GM21576 (cell line): ENCODE data around the gene EFEMP2.
"Not testable (repeated sequence)": the region's sequence is repeated elsewhere in the genome, so short reads cannot be mapped to it uniquely, and the experiment has no call there.

Source experiments
- ATAC-seq: cut with Tn5 transposase; IDR thresholded peaks from one replicate; pipeline ENCODE4 v1.9.1; 2021; ENCODE audit warnings: mild to moderate bottlenecking, moderate library complexity; ENCODE audit not compliant: unreplicated experiment

The EFEMP2 gene

DNA sequence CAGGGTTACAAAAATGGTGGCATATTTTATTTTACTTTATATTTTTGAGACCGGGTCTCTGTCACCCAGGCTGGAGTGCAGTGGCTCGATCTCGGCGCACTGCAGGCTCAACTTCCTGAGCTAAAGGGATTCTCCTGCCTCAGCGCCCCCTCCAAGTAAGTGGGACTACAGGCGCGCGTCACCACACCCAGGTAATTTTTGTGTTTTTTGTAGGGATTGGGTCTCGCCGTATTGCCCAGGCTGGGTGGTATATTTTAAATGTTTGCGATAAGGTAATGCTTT is 28.2 kb upstream of the EFEMP2 start:
- ATAC-seq, result no peak

DNA sequence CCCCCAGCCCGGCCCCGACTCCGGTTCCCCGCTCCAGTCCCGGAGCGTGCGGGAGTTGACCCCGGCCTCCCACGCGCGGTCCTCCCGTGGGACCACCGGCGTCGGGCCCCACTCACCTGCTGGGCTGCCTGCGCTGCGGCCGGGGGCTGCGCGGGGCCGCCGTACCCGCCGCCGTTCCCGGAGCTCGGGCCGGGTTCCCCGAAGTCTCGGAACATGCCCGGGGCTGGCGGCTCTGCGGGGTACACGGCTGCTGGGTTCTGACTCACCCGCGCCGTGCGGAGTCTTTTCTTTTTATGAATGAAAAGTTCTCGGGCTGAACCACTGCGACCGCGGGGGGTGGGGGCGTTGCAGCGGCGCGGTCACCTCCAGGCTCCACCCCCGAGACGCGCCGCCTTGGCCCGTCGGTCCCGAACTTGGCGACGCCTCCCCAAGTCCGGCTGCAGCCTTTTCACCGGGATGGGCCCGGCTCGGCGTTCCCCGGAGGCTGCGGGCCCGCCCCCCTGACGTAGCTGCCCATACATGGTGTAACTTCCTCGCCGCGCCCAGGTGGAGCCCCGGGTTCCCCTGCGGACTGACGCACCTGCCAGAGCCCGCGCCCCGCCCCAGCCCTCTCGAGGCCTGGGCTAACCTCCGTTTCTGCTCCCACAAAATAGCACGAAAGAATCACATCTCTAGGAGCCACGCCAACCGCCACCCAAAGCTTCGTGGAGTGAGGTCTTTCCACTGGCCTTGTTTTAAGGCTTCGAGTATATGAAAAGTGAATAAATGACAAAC is 27.7 kb upstream of the EFEMP2 start, which contains the start of gene FOSL1:
Gene FOSL1 (minus strand): TSS at position 264 of the 774 bp plus-strand sequence. CDS start 49 bp downstream, at position 215.
- peak; percentile 75 for ATAC-seq

GRCh38 chr11:65899356-65900124 is 26.9 kb upstream of the EFEMP2 start:
- peak; percentile 5 for ATAC-seq

GRCh38 chr11:65898656-65899355 is 26.2 kb upstream of the EFEMP2 start:
- no peak for ATAC-seq

GRCh38 chr11:65897020-65897471 is 24.4 kb upstream of the EFEMP2 start:
- ATAC-seq, result no peak

DNA sequence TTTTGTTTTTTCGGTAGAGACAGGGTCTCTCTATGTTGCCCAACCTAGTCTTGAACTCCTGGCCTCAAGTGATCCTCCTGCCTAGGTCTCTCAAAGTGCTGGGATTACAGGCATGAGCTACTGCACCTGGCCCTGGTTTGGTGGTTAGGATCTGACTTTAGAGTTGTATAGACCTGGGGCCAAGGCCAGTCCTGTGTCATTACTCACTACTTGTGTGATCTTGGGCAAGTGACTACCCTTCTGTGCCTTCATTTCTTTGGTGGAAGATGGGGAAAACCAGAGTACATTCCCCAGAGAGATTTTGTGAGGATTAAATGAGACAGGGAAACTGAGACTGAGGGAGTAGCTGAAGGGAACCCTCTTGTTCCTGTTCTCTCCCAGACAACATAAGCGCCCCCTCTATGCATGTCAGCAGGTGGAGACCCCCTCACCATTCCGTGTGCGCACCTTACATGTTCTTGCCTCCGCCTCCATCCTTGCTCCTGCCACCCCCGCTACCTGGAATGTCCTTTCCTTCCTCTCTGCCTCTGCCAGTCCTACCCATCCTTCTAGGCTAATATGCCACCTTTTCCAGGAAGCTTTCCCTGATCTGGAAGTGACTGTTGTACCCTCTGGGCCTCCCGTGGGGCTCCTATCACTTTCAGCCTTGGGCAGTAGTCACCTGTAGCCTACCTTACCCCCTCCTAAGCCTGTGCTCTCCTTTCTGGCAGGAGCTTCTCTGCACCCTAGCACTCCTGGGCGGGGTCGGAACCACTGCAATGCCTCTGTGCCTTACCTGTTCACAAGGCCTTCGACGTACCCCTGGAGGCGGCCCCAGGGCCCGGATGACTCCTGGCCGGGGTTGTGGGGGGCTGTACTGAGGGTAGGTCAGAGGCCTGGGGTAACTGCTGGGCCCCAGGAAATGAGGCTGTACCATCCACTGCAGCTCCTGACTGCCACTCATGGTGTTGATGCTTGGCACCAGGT is 23.7 kb upstream of the EFEMP2 start:
- no peak for ATAC-seq

GRCh38 chr11:65895482-65895981 is 22.9 kb upstream of the EFEMP2 start:
- ATAC-seq, result no peak

DNA sequence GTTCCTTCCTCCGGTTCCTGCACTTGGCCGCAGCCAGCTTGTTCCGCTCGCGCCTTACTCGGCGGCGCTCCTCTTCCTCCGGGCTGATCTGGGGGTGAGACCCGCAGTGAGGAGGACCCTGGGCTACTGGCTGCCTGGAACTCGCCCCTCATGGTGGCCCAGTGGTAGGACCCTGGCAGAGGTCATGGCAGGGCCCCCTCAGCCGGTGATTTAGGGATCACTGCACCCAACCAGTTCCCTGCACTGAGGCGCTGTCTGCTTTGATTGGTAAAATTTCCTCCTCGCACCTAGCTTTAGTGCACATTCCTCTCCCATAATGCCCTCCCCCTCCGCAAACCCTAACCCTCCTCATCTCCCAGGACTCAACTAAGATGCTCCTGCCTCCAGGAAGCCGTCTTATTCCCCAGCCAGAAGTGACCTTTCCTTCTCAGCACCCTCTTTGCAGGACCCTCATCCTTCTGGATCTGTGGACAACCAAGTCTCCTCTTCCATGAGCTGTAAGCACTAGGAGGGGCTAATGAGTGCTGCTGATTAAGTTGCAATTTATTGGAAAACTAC is 21.5 kb upstream of the EFEMP2 start:
- no peak for ATAC-seq

DNA sequence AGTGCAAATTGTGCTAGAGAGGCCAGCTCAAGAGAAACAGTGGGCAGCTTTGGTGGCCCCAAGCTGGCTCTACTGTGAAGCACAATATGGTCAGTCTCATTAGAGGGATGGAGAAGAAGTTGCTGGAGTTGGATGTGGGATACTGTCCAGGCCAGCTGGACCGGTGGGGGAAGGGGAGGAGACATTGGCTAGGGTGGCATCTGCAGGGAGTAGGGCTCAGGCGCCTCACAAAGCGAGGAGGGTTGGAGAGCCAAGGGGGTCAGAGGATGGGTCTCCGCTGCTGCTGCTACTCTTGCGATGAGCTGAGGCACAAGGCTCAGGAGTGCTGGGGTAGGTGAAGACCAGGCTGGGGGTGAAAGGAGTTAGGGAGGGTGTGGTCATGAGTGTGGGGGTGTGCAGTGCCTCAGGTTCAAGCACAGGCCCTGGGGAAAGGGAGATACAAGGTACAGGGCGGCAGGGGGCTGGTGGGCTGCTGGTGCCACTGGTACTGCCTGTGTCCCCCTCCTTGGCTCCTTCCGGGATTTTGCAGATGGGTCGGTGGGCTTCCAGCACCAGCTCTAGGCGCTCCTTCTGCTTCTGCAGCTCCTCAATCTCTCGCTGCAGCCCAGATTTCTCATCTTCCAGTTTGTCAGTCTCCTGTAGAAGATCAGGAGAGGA is 20.2 kb upstream of the EFEMP2 start:
- ATAC-seq, result no peak

DNA sequence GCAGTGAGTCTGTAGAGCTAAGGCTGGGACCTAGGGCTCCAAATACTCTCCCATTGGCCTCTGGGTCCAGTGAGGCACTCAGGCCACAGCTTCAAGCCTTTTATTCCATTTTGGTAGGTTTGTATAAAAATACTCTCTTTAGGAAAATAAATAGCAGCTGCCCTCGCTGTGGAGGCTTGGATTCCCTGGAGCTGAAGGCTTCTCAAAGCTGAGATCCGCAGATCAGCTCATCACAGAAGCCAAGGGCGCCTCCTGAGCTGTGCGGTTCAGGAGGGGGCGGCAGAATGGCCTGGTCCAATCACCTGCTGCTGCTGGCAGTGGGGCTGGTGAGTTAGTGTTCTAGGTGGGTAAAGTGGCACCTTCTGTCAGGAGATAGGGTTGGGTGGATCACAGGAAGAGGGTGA is 19.5 kb upstream of the EFEMP2 start:
- not testable (repeated sequence) for ATAC-seq

DNA sequence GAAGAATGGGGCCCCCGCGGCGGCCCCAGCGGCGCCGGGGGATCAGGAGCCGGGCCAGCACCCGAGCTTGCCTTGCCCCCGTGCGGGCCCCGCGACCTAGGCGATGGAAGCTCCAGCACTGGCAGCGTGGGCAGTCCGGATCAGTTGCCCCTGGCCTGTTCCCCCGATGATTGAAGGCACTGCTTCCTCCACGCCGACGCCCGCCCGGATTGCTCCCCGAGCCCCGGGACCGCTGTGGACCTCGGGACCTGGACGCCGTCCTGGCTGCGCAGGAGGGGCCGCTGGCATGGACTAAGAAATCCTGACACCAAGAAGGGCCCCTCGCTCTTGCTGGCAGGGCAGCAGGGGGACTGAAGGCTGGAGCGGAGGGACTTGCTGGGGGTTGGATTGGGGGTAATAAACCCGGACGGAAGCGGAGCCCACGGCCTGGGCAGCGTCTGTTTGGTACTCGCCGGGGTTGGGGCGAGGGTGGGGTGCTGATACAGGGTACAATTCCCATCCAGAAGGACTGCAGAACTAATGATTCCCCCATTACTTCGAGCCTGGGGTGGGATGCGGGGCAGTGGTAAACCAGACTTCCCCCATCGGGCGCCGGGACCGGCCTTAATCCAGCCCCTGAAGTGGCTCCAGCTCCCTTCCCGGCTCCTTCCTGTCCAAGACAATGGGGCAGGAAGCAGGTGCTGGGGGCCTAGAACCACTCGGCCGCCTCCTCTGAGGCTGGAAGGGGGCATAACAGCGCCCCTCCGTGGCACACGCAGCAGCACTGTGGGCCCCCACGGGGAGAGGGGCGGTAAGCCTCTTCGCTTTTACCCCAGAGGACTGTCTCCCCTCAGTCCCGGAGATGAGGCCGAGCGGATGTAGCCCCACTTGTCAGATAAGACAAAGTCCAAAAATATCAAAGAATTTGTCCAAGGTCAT is 18.9 kb upstream of the EFEMP2 start:
- no peak for ATAC-seq

DNA sequence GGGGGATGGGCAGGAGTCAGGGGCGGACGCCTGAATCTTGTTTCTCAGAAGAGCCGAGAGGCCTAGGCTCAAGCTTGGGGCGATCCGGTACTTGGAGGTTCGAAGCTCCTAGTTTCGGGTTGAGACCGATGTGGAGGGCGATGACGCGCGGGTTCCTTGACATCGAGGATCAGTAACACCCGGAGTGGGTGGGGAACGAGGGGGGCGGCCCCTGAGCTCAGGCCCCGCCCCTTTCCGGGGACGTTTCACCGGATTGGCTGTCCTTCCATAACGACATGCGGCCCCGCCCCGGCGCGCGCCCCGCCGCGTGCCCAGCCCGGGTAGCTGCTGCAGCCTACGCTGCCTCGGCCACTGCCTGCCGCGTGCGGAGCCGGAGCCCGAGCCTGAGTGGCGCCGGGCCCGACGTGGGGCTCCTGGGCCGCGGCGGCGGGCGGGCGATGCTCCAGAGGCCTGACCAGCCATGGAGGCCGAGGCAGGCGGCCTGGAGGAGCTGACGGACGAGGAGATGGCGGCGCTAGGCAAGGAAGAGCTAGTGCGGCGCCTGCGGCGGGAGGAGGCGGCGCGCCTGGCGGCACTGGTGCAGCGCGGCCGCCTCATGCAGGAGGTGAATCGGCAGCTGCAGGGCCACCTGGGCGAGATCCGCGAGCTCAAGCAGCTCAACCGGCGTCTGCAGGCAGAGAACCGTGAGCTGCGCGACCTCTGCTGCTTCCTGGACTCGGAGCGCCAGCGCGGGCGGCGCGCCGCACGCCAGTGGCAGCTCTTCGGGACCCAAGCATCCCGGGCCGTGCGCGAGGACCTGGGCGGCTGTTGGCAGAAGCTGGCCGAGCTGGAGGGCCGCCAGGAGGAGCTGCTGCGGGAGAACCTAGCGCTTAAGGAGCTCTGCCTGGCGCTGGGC is 18.0 kb upstream of the EFEMP2 start, which contains the start of gene CCDC85B:
Gene CCDC85B (plus strand): TSS at position 350 of the 895 bp plus-strand sequence. CDS start 111 bp downstream, at position 461.
- ATAC-seq, result peak; percentile 39

DNA sequence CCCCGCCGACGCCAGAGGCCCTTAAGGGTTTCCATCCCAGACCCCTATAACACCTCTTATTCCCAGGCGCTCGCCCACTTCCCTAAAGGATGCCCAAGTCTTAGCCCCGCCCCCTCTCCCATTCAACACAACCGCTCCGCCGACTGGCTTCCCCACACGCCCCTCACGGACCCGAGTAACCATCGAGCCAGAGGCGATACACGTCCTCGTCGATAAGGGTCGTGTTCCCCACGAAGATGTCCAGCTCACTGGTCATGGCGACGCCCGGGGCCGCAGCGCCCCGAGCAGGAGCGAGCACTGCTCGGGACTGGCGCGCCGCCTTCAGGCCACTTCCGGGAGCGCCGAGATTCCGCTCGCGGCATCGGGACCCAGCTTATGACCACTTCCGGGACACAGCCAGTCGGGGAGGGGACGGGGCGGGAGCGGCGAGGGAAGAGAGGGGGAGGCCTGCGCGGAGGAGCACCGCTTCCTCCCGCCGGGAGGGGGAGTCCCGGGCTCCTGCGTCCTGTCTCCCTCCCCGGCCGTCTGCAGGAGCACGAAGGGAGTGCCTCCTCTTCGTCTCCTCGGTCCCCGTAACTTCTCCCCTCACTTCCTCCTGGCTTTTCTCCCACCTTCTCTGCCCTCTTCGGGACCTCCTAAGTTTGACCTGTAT is 15.7 kb upstream of the EFEMP2 start, which contains the start of gene FIBP:
Gene FIBP (minus strand): TSS at position 309 of the 652 bp plus-strand sequence. CDS start 53 bp downstream, at position 256.
- ATAC-seq, result peak; percentile 38

DNA sequence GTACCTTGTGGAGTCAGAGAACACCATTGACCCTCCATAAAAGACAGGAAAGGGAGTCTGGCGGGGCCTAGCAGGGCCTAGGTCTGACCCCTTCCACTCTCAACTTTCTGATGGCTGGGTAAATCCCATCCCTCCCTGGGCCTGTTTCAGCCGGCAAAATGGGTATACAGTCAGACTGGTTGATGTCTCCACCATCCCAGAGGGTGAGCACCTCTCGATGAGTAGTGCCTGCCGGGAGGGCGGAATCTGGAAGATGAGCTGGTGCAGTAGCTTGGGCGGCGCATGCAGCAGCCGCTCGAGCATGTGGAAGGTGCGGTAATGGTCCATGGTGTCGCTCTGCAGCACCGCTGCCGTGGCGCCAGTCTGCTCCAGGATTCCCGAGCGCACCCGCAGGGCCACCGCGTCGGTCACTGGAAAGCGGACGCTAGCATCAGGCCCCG is 15.1 kb upstream of the EFEMP2 start:
- no peak for ATAC-seq

DNA sequence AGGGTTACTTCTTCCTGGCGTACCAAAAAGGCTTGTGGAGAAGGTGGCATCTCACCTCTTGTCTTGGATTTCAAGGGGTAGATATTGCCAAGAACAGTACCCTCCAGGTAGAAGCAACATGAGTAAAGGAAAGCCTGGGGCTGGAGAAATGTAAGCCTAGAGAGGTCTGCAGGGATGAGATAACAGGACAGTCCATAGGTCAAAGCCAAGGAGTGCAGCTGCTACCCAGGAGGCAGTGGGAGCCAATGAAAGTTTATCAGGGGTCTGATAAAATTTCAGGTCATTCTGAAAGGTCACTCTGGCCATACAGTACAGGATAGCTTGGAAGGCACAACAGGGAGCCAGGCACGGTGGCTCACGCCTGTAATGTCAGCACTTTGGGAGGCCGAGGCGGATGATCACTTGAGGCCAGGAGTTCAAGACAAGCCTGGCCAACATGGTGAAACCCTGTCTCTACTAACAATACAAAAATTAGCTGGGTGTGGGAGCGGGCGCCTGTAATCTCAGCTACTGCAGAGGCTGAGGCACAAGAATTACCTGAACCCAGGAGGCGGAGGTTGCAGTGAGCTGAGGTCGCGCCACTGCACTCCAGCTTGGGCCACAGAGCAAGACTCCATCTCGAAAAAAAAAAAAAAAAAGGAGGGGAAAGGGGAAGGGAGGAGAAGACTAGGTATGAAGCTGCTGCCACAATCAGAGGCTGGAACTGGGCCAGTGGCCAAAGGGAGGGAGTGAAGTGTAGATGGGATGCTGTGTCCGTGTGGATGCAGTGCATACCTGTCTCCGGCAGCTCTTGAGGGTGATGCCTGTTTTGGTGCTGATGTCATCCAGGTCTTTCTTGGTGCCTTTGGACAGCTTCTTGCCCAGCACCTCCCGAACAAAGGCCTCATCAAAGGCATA is 14.5 kb upstream of the EFEMP2 start:
- ATAC-seq, result no peak
